Fibroblast of lung (primary cell): ENCODE data around the gene BMP8A. TPM values are rescaled to one million over a fixed set of nuclear protein-coding genes. Genes with fewer than 3 reads are reported as not detected.
"Not testable (repeated sequence)": the region's sequence is repeated elsewhere in the genome, so short reads cannot be mapped to it uniquely, and the experiment has no call there.

ENCODE experiments used
- DNase-seq, 2 donors: peaks; one replicate each; pipeline versions ENCODE4 v3.0.0 to v3.0.0-alpha.2; 2010; ENCODE audit warnings: low read depth in 2 of 2
- H2AFZ ChIP-seq: 2 replicates; pipeline ENCODE4 v1.5.1; 2012; ENCODE audit warnings: low read length, control low read depth, inconsistent platforms
- H3K27ac ChIP-seq: 2 replicates; pipeline ENCODE4 v1.5.1; 2011; ENCODE audit warnings: low read length, control low read depth; ENCODE audit not compliant: insufficient read depth
- H3K27me3 ChIP-seq: 2 replicates; pipeline ENCODE4 v1.5.1; 2011; ENCODE audit warnings: mild to moderate bottlenecking, low read length; ENCODE audit not compliant: control insufficient read depth, insufficient read depth
- H3K36me3 ChIP-seq: 2 replicates; pipeline ENCODE4 v1.5.1; 2011; ENCODE audit warnings: low read length; ENCODE audit not compliant: control insufficient read depth, insufficient read depth
- H3K4me1 ChIP-seq: 2 replicates; pipeline ENCODE4 v1.5.1; 2011; ENCODE audit warnings: low read length; ENCODE audit not compliant: control insufficient read depth, insufficient read depth; ENCODE audit errors: extremely low read depth
- H3K4me2 ChIP-seq: 2 replicates; pipeline ENCODE4 v1.5.1; 2011; ENCODE audit warnings: low read length, control low read depth; ENCODE audit not compliant: insufficient read depth; ENCODE audit errors: extremely low read depth
- H3K4me3 ChIP-seq, 4 experiments: fragments of 200-600 bp in 1 of 4; sonication (generic) in 1 of 4; replicated peaks in 1 of 4; 2 replicates each; pipeline ENCODE4 v1.5.1; 2011 to 2016; ENCODE audit warnings: low read length in 4 of 4, low read depth in 3 of 4, mild to moderate bottlenecking in 3 of 4, control low read depth in 2 of 4, inconsistent platforms in 1 of 4, mixed read lengths in 1 of 4; ENCODE audit not compliant: insufficient read depth in 1 of 4; ENCODE audit errors: control extremely low read depth in 1 of 4
- H3K79me2 ChIP-seq: 2 replicates; pipeline ENCODE4 v1.5.1; 2012; ENCODE audit warnings: mild to moderate bottlenecking, low read length, inconsistent platforms; ENCODE audit not compliant: control insufficient read depth, insufficient read depth
- H3K9ac ChIP-seq: 2 replicates; pipeline ENCODE4 v1.5.1; 2011; ENCODE audit warnings: mild to moderate bottlenecking, low read length, control low read depth; ENCODE audit not compliant: insufficient read depth
- H3K9me3 ChIP-seq: 2 replicates; pipeline ENCODE4 v1.5.1; 2012; ENCODE audit warnings: low read depth, low read length; ENCODE audit not compliant: control insufficient read depth, insufficient read depth
- H4K20me1 ChIP-seq: 2 replicates; pipeline ENCODE4 v1.5.1; 2011; ENCODE audit warnings: low read length; ENCODE audit not compliant: control insufficient read depth, insufficient read depth; ENCODE audit errors: extremely low read depth
- EZH2 ChIP-seq: IDR thresholded peaks from 2 replicates; pipeline ENCODE4 v1.5.1; 2012; ENCODE audit warnings: low read length, control low read depth, mild to moderate bottlenecking; ENCODE audit errors: missing control alignments
- polyA plus RNA-seq, 2 donors: library from polyadenylated mRNA; depleted of rRNA in 1 of 2; stranded (reverse) in 1 of 2; unstranded in 1 of 2; fragments of >200 nt; gene quantifications; 2 replicates each; pipeline ENCODE4 v1.2.1, GENCODE V29; 2011 to 2012; ENCODE audit warnings: missing spikeins in 1 of 2
- total RNA-seq: library from RNA; depleted of rRNA; stranded (reverse); fragments of >200 nt; gene quantifications from 2 replicates; pipeline ENCODE4 v1.2.1, GENCODE V29; 2014
- TF ChIP-seq, protein P1 (sequence below), 2 donors: IDR thresholded peaks in 1 of 2; conservative IDR thresholded peaks in 1 of 2; 1 replicate in 1 of 2; 2 replicates in 1 of 2; pipeline ENCODE4 v1.5.1; 2011 to 2012; ENCODE audit warnings: low read length in 2 of 2, control low read depth in 1 of 2, inconsistent platforms in 1 of 2, low read depth in 1 of 2, mild to moderate bottlenecking in 1 of 2

BMP8A gene
- total and polyA plus RNA-seq, 2 donors (not counting 1 experiment from before 2014, with no cell fraction given), result 0.33 to 0.41 TPM

DNA sequence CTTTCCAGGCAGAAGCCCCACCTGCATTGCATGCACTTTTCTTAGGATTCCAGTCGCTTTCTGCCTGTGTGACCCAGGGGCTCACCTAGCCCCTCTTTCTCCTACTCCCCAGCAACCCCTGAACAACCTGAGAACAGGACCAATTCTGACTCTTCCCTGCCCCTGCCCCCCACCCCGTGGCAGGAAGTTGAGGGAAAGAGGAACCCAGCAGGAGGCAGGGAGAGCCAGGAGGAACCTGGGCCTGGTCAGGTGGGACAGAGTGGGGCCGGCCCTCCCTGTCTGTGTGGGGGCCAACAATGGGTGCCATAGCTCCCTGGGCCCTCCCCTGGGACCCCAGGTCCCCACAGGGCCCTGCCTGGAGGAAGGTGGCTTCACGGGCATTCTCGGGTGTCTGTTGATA is 6.1 kb downstream of the BMP8A start:
- Histone ChIP-seq H3K27ac (no peak overlapping the region), H2AFZ (no peak overlapping the region), H3K36me3 (no peaks in the 10 kb centered on the region), H4K20me1 (no peaks in the 10 kb centered on the region), H3K79me2 (no peaks in the 10 kb centered on the region), H3K4me3 (no peak overlapping the region), H3K4me1 (peaks cover 6% of the 10 kb centered on the region), H3K27me3 (peaks cover 7% of the 10 kb centered on the region), H3K9ac (no peak overlapping the region), H3K9me3 (no peaks in the 10 kb centered on the region), H3K4me2 (no peak overlapping the region)
- DNase-seq, result no peak
- TF ChIP-seq EZH2, result no peak
- TF ChIP-seq, protein P1, sequence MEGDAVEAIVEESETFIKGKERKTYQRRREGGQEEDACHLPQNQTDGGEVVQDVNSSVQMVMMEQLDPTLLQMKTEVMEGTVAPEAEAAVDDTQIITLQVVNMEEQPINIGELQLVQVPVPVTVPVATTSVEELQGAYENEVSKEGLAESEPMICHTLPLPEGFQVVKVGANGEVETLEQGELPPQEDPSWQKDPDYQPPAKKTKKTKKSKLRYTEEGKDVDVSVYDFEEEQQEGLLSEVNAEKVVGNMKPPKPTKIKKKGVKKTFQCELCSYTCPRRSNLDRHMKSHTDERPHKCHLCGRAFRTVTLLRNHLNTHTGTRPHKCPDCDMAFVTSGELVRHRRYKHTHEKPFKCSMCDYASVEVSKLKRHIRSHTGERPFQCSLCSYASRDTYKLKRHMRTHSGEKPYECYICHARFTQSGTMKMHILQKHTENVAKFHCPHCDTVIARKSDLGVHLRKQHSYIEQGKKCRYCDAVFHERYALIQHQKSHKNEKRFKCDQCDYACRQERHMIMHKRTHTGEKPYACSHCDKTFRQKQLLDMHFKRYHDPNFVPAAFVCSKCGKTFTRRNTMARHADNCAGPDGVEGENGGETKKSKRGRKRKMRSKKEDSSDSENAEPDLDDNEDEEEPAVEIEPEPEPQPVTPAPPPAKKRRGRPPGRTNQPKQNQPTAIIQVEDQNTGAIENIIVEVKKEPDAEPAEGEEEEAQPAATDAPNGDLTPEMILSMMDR (conservative IDR thresholded peaks at IDR 0.05 in 1 of 2, IDR thresholded peaks at IDR 0.05 in 1 of 2; ENCODE audit: low read depth in 1 of 2, low read length in 2 of 2), result no peak

DNA sequence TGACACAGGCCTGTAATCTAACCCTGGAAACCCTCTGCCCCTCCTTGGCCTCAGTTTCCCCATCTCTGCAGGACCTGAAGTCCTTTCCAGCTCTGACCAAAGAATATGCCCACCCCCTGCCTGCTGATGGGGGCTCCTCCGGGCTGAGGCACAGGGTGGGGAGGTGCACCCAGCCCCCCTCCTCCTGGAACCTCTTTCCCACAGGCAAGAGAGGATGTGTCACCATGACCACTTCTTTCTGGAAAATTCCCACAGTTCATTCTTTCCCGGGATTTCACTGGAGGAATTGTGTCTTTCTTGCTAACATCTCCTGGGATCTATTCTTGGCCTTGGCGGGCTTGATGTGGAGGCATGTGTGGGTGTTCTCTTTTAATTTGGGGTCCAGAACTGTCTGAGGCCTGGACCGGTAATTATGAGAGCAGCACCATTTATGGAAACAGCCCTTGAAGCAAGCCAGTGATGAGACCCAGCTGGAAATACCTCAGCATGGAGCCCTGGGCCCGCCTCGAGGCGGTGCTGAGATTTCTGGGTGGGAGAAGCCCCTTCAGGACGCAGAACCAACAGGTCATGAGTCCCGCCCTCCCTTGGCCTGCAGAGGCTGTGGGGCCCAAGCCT is 6.8 kb downstream of the BMP8A start:
- H3K4me2 ChIP-seq, result not testable (repeated sequence)

DNA sequence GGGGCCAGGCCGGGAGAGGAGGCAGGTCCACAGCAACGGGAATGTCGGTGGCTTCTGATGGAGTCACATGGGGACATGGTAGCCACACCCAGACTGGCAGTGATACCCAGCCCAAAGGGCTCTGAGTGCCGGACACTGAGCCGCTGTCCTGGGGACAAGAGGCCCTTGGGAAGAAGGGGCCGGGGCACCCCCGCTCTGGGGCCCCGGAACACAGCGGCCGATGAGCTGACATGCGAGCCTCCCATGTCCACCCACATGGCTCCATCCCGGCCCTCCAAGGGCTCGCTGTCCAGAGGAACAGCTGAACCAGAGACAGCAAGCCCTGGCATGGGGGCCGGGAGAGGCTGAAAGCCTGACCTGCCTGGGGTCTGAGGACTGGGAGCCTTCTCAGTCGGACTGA is 7.4 kb downstream of the BMP8A start:
- not testable (repeated sequence) for H3K27me3 ChIP-seq, H3K4me3 ChIP-seq, H2AFZ ChIP-seq, H3K79me2 ChIP-seq, H3K27ac ChIP-seq, DNase-seq, H3K9me3 ChIP-seq, H3K36me3 ChIP-seq, H4K20me1 ChIP-seq, H3K4me1 ChIP-seq, H3K4me2 ChIP-seq, H3K9ac ChIP-seq

More for the DNA sequence above, 6.8 kb downstream of the BMP8A start:
- H4K20me1 ChIP-seq, H3K9ac ChIP-seq, H3K27me3 ChIP-seq, DNase-seq, H2AFZ ChIP-seq, H3K4me3 ChIP-seq, H3K4me1 ChIP-seq, H3K9me3 ChIP-seq, H3K27ac ChIP-seq, H3K36me3 ChIP-seq, H3K79me2 ChIP-seq: not testable (repeated sequence)

DNA sequence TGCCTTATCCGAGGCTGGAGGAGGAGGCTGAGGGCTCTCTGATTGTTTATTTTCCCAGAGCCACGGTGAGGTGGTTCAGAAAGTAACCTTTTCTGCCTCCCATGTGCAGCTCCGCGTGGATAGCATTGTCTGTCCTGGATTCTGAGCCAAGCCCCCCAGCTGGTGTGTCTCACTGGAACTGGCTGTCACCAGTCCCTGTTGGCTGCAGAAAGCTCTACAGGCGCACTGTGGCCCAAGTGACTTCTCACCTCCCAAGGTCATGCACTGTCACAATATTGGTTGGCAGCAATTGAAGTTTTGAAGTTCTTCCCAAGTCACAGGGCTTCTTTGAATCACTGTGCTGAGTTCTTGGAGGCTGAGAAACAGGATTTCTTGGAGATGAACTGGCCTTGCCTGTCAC is 8.2 kb downstream of the BMP8A start:
- no peaks in the 10 kb centered on the region for H3K36me3 ChIP-seq
- no peak overlapping the region for H2AFZ ChIP-seq
- H3K4me3 ChIP-seq, result no peak overlapping the region
- H3K9ac ChIP-seq, result no peak overlapping the region
- H4K20me1 ChIP-seq, result no peaks in the 10 kb centered on the region
- no peak overlapping the region for H3K4me2 ChIP-seq
- H3K4me1 ChIP-seq, result peaks cover 6% of the 10 kb centered on the region
- DNase-seq, result no peak
- H3K27me3 ChIP-seq, result peaks cover 2% of the 10 kb centered on the region
- no peak for TF ChIP-seq EZH2
- TF ChIP-seq, protein P1 (conservative IDR thresholded peaks at IDR 0.05 in 1 of 2, IDR thresholded peaks at IDR 0.05 in 1 of 2; ENCODE audit: low read depth in 1 of 2, low read length in 2 of 2), result no peak
- no peak overlapping the region for H3K27ac ChIP-seq
- no peaks in the 10 kb centered on the region for H3K9me3 ChIP-seq
- H3K79me2 ChIP-seq, result no peaks in the 10 kb centered on the region
